Calu3 (cell line): Measurements from ENCODE around the gene DOCK10. TPM values are rescaled to one million over a fixed set of nuclear protein-coding genes. Genes with fewer than 3 reads are reported as not detected.

Experiments used
- BruUV-seq: library from RNA; stranded (reverse); fragments of 400-500 nt; replicated peaks from 2 replicates; lab custom pipeline; 2021; lab: Mats Ljungman, UMichigan
- CTCF ChIA-PET: fragments of 300-600 bp; sonication (Branson Sonifier 250); formaldehyde crosslinking; loops from one replicate; lab custom pipeline; 2022; ENCODE audit warnings: antibody characterized with exemption; lab: Charles Lee
- DNase-seq: peaks from one replicate; pipeline ENCODE4 v3.0.0; 2022
- H3K27ac Mint-ChIP-seq: one replicate; pipeline ENCODE4 v1.8.0; 2022; ENCODE audit warnings: mixed read lengths; ENCODE audit not compliant: unreplicated experiment
- H3K27me3 Mint-ChIP-seq: one replicate; pipeline ENCODE4 v1.8.0; 2022; ENCODE audit warnings: mixed read lengths; ENCODE audit not compliant: unreplicated experiment
- H3K36me3 Mint-ChIP-seq: one replicate; pipeline ENCODE4 v1.8.0; 2022; ENCODE audit warnings: mild to moderate bottlenecking, moderate library complexity, mixed read lengths; ENCODE audit not compliant: insufficient read depth, unreplicated experiment
- H3K4me1 Mint-ChIP-seq: one replicate; pipeline ENCODE4 v1.8.0; 2022; ENCODE audit warnings: mild to moderate bottlenecking, low read depth, mixed read lengths; ENCODE audit not compliant: unreplicated experiment
- H3K4me3 Mint-ChIP-seq: one replicate; pipeline ENCODE4 v1.8.0; 2022; ENCODE audit warnings: mild to moderate bottlenecking, low read depth, moderate library complexity, mixed read lengths; ENCODE audit not compliant: unreplicated experiment
- H3K9me3 Mint-ChIP-seq: one replicate; pipeline ENCODE4 v1.8.0; 2022; ENCODE audit warnings: low read depth, mixed read lengths; ENCODE audit not compliant: unreplicated experiment
- CTCF ChIP-seq: fragments of 200-600 bp; IDR thresholded peaks from one replicate; pipeline ENCODE4 v1.8.0; 2022; ENCODE audit warnings: antibody characterized with exemption; ENCODE audit not compliant: unreplicated experiment
- intact Hi-C: fragments of 100-400 bp; cut with micrococcal nuclease; formaldehyde crosslinking; loops from one replicate; pipeline ENCODE4 v1.10.0; 2022; ENCODE audit not compliant: unreplicated experiment
- total RNA-seq: library from RNA; stranded (reverse); gene quantifications from 2 replicates; pipeline ENCODE4 v1.2.3, GENCODE V29; 2022

DOCK10 gene
- total RNA-seq, 1 experiment from 2014 or later, result 11.9 TPM

GRCh38 chr2:224915136-224915535 lies 127.1 kb downstream of the DOCK10 start:
- H3K9me3 Mint-ChIP-seq, result no peaks in the 10 kb centered on the region
- no TSS peak for BruUV-seq
- TF ChIP-seq CTCF, result no peak
- no peaks in the 10 kb centered on the region for H3K27me3 Mint-ChIP-seq
- CTCF ChIA-PET, result no interaction called here
- H3K27ac Mint-ChIP-seq, result no peak overlapping the region
- peaks cover 4% of the 10 kb centered on the region for H3K36me3 Mint-ChIP-seq
- DNase-seq, result no peak
- H3K4me3 Mint-ChIP-seq, result no peak overlapping the region
- H3K4me1 Mint-ChIP-seq, result peaks cover 13% of the 10 kb centered on the region
- intact Hi-C loops, result no loop called here

GRCh38 chr2:224910574-224910925 lies 131.7 kb downstream of the DOCK10 start:
- no peak overlapping the region for H3K4me3 Mint-ChIP-seq
- H3K27me3 Mint-ChIP-seq, result no peaks in the 10 kb centered on the region
- TF ChIP-seq CTCF, result no peak
- no peaks in the 10 kb centered on the region for H3K9me3 Mint-ChIP-seq
- peak overlapping the region; percentile 63 for H3K27ac Mint-ChIP-seq
- intact Hi-C loops, result loop anchor here (5.0 kb wide), 1 partner anchor 62 kb away; no protein-coding TSS in a partner anchor
- H3K4me1 Mint-ChIP-seq, result peaks cover 18% of the 10 kb centered on the region
- CTCF ChIA-PET, result interaction anchor here (1.2 to 1.4 kb wide), 3 partner anchors 15 to 27 kb away, joined by 4 to 10 read pairs (median 4); no protein-coding TSS in a partner anchor
- H3K36me3 Mint-ChIP-seq, result peaks cover 4% of the 10 kb centered on the region
- no TSS peak for BruUV-seq
- DNase-seq, result no peak

- no peak for TF ChIP-seq CTCF
- DNase-seq, result peak; percentile 76
Observed at GRCh38 chr2:224909885-224910573, 132.2 kb downstream of the DOCK10 start.

GRCh38 chr2:224908818-224909217 lies 133.4 kb downstream of the DOCK10 start:
- CTCF ChIA-PET, result interaction anchor here (0.6 kb wide), 1 partner anchor 99 kb away, joined by 6 read pairs; no protein-coding TSS in a partner anchor

More at GRCh38 chr2:224909885-224910573, 132.2 kb downstream of the DOCK10 start:
- Mint-ChIP-seq H3K4me3 (no peak overlapping the region), H3K36me3 (peaks cover 4% of the 10 kb centered on the region), H3K27ac (peak overlapping the region; percentile 63), H3K27me3 (no peaks in the 10 kb centered on the region), H3K9me3 (no peaks in the 10 kb centered on the region), H3K4me1 (peaks cover 18% of the 10 kb centered on the region)
- intact Hi-C loops, result loop anchor here (5.0 kb wide), 1 partner anchor 62 kb away; no protein-coding TSS in a partner anchor
- CTCF ChIA-PET, result interaction anchor here (0.6 to 1.4 kb wide), 4 partner anchors 15 to 107 kb away, joined by 4 to 10 read pairs (median 5); no protein-coding TSS in a partner anchor
- BruUV-seq, result no TSS peak

More at GRCh38 chr2:224908818-224909217, 133.4 kb downstream of the DOCK10 start:
- no peak overlapping the region for H3K4me3 Mint-ChIP-seq
- no peaks in the 10 kb centered on the region for H3K9me3 Mint-ChIP-seq
- no peak for TF ChIP-seq CTCF
- peaks cover 18% of the 10 kb centered on the region for H3K4me1 Mint-ChIP-seq
- intact Hi-C loops, result no loop called here
- DNase-seq, result no peak
- no peaks in the 10 kb centered on the region for H3K27me3 Mint-ChIP-seq
- H3K27ac Mint-ChIP-seq, result no peak overlapping the region
- H3K36me3 Mint-ChIP-seq, result peaks cover 4% of the 10 kb centered on the region
- BruUV-seq, result no TSS peak
